COLO829 (cell line): ENCODE data around the gene CAMK2B.

Experiments used
- DNase-seq: peaks from one replicate; pipeline ENCODE4 v3.0.0; 2012; ENCODE audit warnings: low spot score

CAMK2B gene

GRCh38 chr7:44273681-44274622 lies 51.4 kb downstream of the CAMK2B start:
- DNase-seq, result no peak

GRCh38 chr7:44272981-44273380 lies 52.4 kb downstream of the CAMK2B start:
- no peak for DNase-seq

GRCh38 chr7:44272456-44272855 lies 52.9 kb downstream of the CAMK2B start:
- DNase-seq, result no peak

- DNase-seq, result no peak
Measured at GRCh38 chr7:44269943-44270493, 55.4 kb downstream of the CAMK2B start.

- no peak for DNase-seq
Measured at GRCh38 chr7:44269417-44269816, 56.0 kb downstream of the CAMK2B start.

- DNase-seq, result no peak
Measured at GRCh38 chr7:44268671-44269070, 56.7 kb downstream of the CAMK2B start.

- DNase-seq, result no peak
Measured at GRCh38 chr7:44267719-44268421, 57.5 kb downstream of the CAMK2B start.

GRCh38 chr7:44267178-44267577 lies 58.2 kb downstream of the CAMK2B start:
- DNase-seq, result no peak

GRCh38 chr7:44266526-44266925 lies 58.9 kb downstream of the CAMK2B start:
- DNase-seq, result no peak

GRCh38 chr7:44265728-44266127 lies 59.7 kb downstream of the CAMK2B start:
- DNase-seq, result no peak

GRCh38 chr7:44264221-44264931 lies 61.0 kb downstream of the CAMK2B start:
- no peak for DNase-seq

GRCh38 chr7:44263326-44264082 lies 61.9 kb downstream of the CAMK2B start:
- no peak for DNase-seq

- no peak for DNase-seq
Measured at GRCh38 chr7:44262031-44262430, 63.4 kb downstream of the CAMK2B start.

- DNase-seq, result no peak
Measured at GRCh38 chr7:44261240-44261639, 64.2 kb downstream of the CAMK2B start.

- DNase-seq, result peak; percentile 45
Measured at GRCh38 chr7:44259547-44260457, 65.6 kb downstream of the CAMK2B start.

- no peak for DNase-seq
Measured at GRCh38 chr7:44258865-44259546, 66.4 kb downstream of the CAMK2B start.

GRCh38 chr7:44258423-44258760 lies 67.0 kb downstream of the CAMK2B start:
- DNase-seq, result no peak

- DNase-seq, result peak; percentile 53
Measured at GRCh38 chr7:44257618-44258422, 67.6 kb downstream of the CAMK2B start.

GRCh38 chr7:44257213-44257612 lies 68.2 kb downstream of the CAMK2B start:
- DNase-seq, result no peak
